Measurements from ENCODE around the gene DDX41. TPM values are rescaled to one million over a fixed set of nuclear protein-coding genes. Genes with fewer than 3 reads are reported as not detected.

The DDX41 gene
- polyA plus RNA-seq, 4 donors: 67.0 to 105 (median 88.9) TPM

DNA sequence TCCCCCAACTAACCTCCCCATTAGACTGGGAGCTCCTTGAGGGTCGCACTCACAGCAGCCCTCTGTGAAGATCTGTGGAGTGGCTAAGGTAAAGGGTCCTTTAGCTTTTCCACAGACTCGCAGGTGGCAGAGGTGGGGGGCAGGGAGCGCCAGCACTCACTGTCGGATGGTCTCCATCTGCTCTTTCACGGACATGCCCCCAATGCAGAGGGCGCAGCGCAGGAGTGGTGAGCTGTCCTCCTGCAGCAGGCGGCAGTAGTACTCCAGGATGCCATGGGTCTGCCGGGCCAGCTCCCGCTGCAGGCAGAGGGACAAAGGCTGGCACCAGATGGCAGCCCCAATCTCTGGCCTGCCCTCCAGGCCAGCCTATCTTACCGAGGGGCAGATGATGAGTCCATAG is 2.2 kb downstream of the DDX41 start:
- DNase-seq (ENCODE audit: low read depth in 4 of 4, low spot score in 3 of 4): no peak

- no peak for DNase-seq (ENCODE audit: low read depth in 4 of 4, low spot score in 3 of 4)
Observed at GRCh38 chr5:177513500-177513899, 3.3 kb downstream of the DDX41 start.

- no peak for DNase-seq (ENCODE audit: low read depth in 4 of 4, low spot score in 3 of 4)
Observed at GRCh38 chr5:177512736-177513380, 3.9 kb downstream of the DDX41 start.

DNA sequence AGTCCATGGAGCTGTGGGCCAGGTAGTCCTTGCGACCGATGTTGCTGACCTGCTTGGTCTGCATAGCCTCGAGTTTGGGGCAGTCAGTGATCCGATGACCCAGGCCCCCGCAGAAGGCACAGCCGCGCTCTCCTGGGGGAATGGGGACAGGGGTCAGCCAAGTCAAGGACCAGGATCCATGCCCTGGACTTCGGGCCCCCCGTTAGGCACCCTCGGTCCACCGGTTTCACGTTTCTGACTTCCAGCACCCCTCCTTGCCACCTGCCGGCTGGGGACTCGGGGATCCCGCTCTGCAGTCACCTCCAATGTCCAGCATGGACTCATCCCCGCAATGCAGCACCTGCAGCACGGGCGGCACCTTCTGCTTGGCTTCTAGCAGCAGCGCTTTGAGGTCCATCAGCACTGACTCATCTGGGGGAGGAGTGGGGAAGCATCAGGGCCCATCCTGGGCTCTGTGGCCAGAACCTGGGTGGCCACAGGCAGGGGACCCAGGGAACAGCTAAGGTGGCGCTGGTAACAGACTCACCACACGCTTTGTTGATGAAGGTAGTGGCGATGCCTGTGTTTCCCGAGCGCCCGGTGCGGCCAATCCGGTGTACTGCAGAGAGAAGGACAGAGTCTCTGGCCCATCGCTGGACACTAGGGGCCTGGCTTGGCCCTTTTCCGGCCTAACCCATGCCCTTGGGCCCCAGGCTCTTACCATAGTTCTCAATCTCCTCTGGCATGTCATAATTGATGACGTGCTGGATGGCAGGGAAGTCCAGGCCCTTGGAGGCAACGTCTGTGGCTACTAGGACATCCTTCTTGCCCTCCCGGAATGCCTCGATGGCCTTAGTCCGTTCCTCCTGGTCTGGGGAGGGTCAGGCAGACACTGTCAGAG is 4.7 kb downstream of the DDX41 start:
- no peak for DNase-seq (ENCODE audit: low read depth in 4 of 4, low spot score in 3 of 4)

- no peak for DNase-seq (ENCODE audit: low read depth in 4 of 4, low spot score in 3 of 4)
Observed at GRCh38 chr5:177511181-177511580, 5.6 kb downstream of the DDX41 start.

DNA sequence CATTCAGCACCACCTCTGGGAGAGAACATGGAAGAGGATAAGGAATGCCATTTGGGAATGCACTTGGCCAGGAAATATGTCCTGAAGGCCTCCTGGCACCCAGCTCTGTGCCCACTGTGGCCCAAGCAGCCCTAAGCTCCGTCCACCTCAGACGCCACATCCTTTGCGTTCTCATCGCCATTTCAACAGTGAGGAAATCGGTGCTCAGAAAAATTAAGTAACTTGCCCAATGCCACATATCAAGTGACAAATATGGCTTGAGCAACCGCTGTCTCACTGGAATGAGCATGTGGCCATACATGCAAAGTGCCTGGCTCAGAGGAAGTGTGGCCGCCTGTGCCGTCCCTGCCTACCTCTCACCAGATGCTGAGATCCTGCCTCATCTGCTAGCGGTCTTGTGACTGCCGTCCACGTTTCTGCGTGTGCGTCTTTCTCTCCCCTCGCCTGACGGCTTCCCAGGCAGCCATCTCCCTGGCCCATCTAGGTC is 6.2 kb downstream of the DDX41 start:
- DNase-seq (ENCODE audit: low read depth in 4 of 4, low spot score in 3 of 4): no peak

GRCh38 chr5:177509991-177510566 is 6.7 kb downstream of the DDX41 start:
- no peak for DNase-seq (ENCODE audit: low read depth in 4 of 4, low spot score in 3 of 4)

- no peak for DNase-seq (ENCODE audit: low read depth in 4 of 4, low spot score in 3 of 4)
Observed at GRCh38 chr5:177509381-177509951, 7.3 kb downstream of the DDX41 start, which contains the start of gene DOK3. TSS of gene DOK3 (minus strand) at chr5:177509826. CDS start at chr5:177509540, 286 bp downstream.

GRCh38 chr5:177508837-177509236 is 7.9 kb downstream of the DDX41 start:
- DNase-seq (ENCODE audit: low read depth in 4 of 4, low spot score in 3 of 4): no peak

- no peak for DNase-seq (ENCODE audit: low read depth in 4 of 4, low spot score in 3 of 4)
Observed at GRCh38 chr5:177508221-177508611, 8.5 kb downstream of the DDX41 start.

DNA sequence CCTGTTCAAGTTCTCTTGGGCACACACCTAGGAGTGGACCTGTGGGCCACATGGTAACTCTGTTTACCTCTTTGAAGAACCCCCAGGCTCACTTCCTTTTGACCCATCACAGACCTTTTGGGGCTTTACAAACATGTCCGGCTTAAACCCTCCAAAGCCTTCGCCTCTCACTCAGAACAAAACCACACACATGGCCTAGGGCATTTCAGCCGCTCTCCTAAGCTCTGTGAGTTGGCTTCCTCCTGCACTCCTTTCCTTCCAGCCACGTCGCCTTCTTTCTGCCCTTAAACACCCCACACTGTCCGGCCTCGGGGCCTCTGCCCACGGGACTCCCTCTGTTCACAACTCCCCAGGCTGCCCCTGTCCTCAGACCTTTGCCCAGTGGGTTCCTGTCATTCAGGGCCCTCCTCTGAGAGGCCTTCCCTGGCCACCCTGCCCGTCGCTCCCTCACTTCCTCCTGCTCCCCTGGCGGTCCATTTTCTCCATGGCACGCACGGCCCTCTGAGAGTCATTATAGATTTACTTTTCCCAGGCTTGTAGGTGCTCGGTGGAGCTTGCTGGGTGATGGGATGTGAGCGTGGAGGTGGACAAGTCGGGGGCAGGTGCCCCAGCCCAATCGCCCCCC is 9.1 kb downstream of the DDX41 start:
- DNase-seq (ENCODE audit: low read depth in 4 of 4, low spot score in 3 of 4): no peak

- no peak for DNase-seq (ENCODE audit: low read depth in 4 of 4, low spot score in 3 of 4)
Observed at GRCh38 chr5:177507165-177507564, 9.6 kb downstream of the DDX41 start.

DNA sequence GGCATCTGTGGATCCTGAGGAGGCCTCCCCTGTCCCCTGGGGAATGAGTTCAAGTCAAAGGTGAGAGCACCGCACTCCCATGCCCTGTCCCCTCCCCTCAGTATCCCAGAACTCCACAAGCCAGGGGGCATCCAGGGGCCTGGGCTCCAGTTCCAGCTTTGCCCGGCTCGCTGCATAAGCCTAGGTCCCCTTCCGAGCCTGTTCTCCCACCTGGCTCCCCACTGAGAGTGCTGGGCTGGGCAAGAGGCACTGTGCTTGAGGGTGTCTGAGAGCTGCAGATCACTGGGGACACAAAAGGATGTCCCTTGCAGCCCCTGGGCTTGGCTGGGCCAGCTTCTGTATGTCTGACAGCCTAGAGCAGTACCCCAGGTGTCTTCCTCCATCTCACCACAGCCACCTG is 11.7 kb downstream of the DDX41 start:
- DNase-seq (ENCODE audit: low read depth in 4 of 4, low spot score in 3 of 4): no peak

- no peak for DNase-seq (ENCODE audit: low read depth in 4 of 4, low spot score in 3 of 4)
Observed at GRCh38 chr5:177504086-177505056, 12.4 kb downstream of the DDX41 start.

DNA sequence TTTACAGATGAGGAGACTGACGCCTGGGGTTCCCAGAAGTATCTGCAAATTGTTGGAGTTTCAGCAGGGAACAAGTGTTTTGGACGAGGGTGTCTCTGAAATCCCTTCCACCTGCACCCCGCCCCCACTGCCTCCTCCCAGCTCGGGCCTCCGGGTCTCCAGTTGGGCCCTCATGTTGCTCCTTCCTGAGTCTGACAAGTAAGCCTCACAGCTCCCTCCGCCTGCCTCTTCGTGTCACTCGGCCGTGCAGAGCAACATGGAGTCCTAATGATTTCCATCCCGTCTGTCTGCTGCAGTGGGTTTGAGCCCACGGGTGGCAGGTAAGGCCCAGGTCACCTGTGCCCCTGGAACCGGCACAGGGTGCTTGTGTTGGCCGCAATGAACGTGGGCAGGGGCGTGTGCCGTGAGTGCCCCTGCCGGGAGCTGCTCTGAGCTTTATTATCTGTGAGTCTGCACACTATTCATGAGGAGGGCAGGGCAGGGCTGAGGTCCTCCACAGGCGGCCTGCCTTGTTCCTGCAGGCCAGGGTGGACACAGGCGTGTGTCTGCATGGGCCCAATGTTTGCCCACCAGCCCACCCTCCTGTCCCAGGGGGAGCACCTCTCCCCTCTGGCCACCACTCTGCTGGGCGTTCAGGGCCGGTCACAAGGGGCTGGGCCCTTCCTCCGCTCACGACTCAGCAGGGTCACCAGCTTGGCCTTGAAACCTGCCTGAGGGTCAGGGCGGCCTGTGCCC is 13.2 kb downstream of the DDX41 start:
- DNase-seq (ENCODE audit: low read depth in 4 of 4, low spot score in 3 of 4): no peak

DNA sequence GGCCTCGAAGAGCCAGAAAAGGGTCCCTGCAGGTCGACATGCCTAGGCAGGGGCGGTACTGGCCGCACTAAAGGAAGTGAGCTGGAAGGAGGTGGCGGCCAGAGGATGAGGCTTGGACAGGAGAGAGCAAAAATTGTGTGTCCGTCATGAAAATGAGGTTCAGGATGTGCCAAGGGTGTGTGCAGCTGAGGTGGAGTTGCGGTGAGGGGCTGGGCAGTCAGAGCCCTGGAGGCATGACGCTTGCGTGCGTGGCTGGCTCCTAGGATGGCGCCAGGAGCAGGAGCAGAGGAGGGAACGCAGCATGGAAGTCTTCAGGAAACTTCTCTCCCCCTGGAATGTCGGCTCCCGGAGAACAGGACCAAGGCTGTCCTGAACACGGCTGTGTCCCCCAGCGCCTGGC is 13.9 kb downstream of the DDX41 start:
- DNase-seq (ENCODE audit: low read depth in 4 of 4, low spot score in 3 of 4): no peak

DNA sequence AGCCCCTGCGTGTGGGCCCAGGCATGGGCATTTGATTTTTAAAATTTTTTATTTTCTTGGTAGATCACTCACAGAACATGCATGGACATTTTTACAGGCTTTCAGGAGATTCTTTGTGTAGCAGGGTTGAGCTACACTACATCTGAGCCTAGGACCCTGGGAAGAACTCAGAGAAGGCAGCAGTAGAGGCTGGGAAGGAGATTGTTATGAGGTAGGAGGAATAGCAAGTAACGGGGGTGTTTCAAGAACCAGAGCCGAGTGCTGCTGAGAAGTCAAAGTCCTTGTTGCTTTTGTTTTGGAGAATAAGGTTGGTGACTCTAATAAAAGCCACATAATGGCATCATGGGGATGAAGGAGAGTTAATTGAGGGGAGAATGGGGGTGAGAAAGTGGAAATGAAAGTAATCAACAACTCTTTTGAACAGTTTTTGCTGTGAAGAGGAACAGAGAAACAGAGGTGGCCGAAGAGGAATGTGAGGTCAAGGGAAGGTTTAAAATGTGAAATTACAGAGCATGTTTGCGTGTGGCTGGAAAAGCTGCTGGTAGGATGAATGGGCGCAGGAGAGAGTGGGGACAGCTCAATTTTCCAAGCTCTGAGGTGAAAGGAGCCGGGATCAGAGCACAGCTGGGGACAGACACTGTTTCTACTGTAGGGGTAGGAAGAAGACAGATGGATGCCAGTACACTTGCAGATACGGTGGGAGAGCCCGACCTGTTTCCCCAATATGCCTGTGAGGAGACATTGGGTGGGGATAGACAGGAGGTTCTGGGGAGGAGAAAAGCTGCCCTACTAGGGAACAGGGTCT is 14.7 kb downstream of the DDX41 start:
- no peak for DNase-seq (ENCODE audit: low read depth in 4 of 4, low spot score in 3 of 4)
